Adipose tissue (tissue), 3 donors: ENCODE data around the gene METTL21A. TPM values are rescaled to one million over a fixed set of nuclear protein-coding genes. Genes with fewer than 3 reads are reported as not detected.
A peak's percentile ranks its signal among the peaks of the same experiment; 100 is the strongest.

Source experiments
- H3K27ac ChIP-seq: one replicate; pipeline ENCODE4 v1.5.1; 2013; ENCODE audit warnings: low read depth, low read length
- WGBS, 3 donors: extraction: QIAGEN DNeasy Blood & Tissue Kit; methylation state at CpG; one replicate each; pipeline ENCODE4 v1.1.7; 2013; 5-methylcytosine and 5-hydroxymethylcytosine counted together
- polyA plus RNA-seq, 3 donors: library from polyadenylated mRNA; stranded (reverse); fragments of 200-250 nt; gene quantifications; one replicate each; pipeline ENCODE4 v1.2.3, GENCODE V29; 2013
- donor health status: healthy with polysubstance abuse.
- donor health status: Bipolar disorder and iron deficiency.
- donor health status: healthy.

Gene METTL21A
- polyA plus RNA-seq, 3 donors, result 6.8 to 19.1 (median 10.9) TPM

- H3K27ac ChIP-seq, result no peak overlapping the region
- WGBS, 3 donors, result 62 to 80% (median 77%) methylated on average over 4 of the region's 4 CpGs
Measured at GRCh38 chr2:207630491-207630890, 5.3 kb upstream of the METTL21A start.

GRCh38 chr2:207629553-207629952 lies 4.4 kb upstream of the METTL21A start:
- WGBS, 3 donors, result 70 to 89% (median 80%) methylated on average over 1 of the region's 1 CpG
- H3K27ac ChIP-seq, result no peak overlapping the region

GRCh38 chr2:207624185-207625013 lies 795 bp downstream of the METTL21A start:
- 0 to 1% (median 1%) methylated on average over 46 to 47 of the region's 47 CpGs for WGBS, 3 donors
- peak overlapping the region; percentile 84 for H3K27ac ChIP-seq

GRCh38 chr2:207621501-207622039 lies 3.6 kb downstream of the METTL21A start:
- H3K27ac ChIP-seq, result no peak overlapping the region
- WGBS, 3 donors, result 84 to 87% (median 86%) methylated on average over 10 of the region's 10 CpGs

- no peak overlapping the region for H3K27ac ChIP-seq
- WGBS, 3 donors, result 36 to 43% (median 37%) methylated on average over 4 of the region's 4 CpGs
Measured at GRCh38 chr2:207619764-207620203, 5.4 kb downstream of the METTL21A start.

GRCh38 chr2:207617011-207617671 lies 8.1 kb downstream of the METTL21A start:
- WGBS, 3 donors, result 65 to 77% (median 70%) methylated on average over 6 of the region's 6 CpGs
- no peak overlapping the region for H3K27ac ChIP-seq

GRCh38 chr2:207616185-207616584 lies 9.0 kb downstream of the METTL21A start:
- no peak overlapping the region for H3K27ac ChIP-seq
- 88 to 92% (median 88%) methylated on average over 4 of the region's 4 CpGs for WGBS, 3 donors

GRCh38 chr2:207614824-207615223 lies 10.4 kb downstream of the METTL21A start:
- 86 to 96% (median 95%) methylated on average over 2 of the region's 2 CpGs for WGBS, 3 donors
- no peak overlapping the region for H3K27ac ChIP-seq

GRCh38 chr2:207612714-207613113 lies 12.5 kb downstream of the METTL21A start:
- H3K27ac ChIP-seq, result no peak overlapping the region
- WGBS, 3 donors, result 71 to 88% (median 87%) methylated on average over 4 of the region's 4 CpGs

- no peak overlapping the region for H3K27ac ChIP-seq
- 97 to 98% (median 97%) methylated on average over 5 of the region's 5 CpGs for WGBS, 3 donors
Measured at GRCh38 chr2:207606829-207607228, 18.4 kb downstream of the METTL21A start.

GRCh38 chr2:207606399-207606798 lies 18.8 kb downstream of the METTL21A start:
- WGBS, 3 donors, result 91 to 96% (median 96%) methylated on average over 7 of the region's 7 CpGs
- H3K27ac ChIP-seq, result no peak overlapping the region

GRCh38 chr2:207603486-207603885 lies 21.7 kb downstream of the METTL21A start:
- 69 to 75% (median 72%) methylated on average over 2 of the region's 2 CpGs for WGBS, 3 donors
- no peak overlapping the region for H3K27ac ChIP-seq

- H3K27ac ChIP-seq, result no peak overlapping the region
- 91 to 97% (median 96%) methylated on average over 1 of the region's 1 CpG for WGBS, 3 donors
Measured at GRCh38 chr2:207601774-207602173, 23.4 kb downstream of the METTL21A start.

GRCh38 chr2:207600231-207600630 lies 25.0 kb downstream of the METTL21A start:
- no peak overlapping the region for H3K27ac ChIP-seq

- H3K27ac ChIP-seq, result no peak overlapping the region
Measured at GRCh38 chr2:207599636-207600035, 25.6 kb downstream of the METTL21A start.

GRCh38 chr2:207594731-207595130 lies 30.5 kb downstream of the METTL21A start:
- WGBS, 3 donors, result 96 to 100% (median 97%) methylated on average over 4 of the region's 4 CpGs
- H3K27ac ChIP-seq, result no peak overlapping the region

- WGBS, 3 donors, result 58 to 85% (median 62%) methylated on average over 3 of the region's 3 CpGs
- H3K27ac ChIP-seq, result no peak overlapping the region
Measured at GRCh38 chr2:207594264-207594663, 30.9 kb downstream of the METTL21A start.

- H3K27ac ChIP-seq, result no peak overlapping the region
Measured at GRCh38 chr2:207593277-207593676, 31.9 kb downstream of the METTL21A start.

GRCh38 chr2:207589143-207589542 lies 36.1 kb downstream of the METTL21A start:
- no peak overlapping the region for H3K27ac ChIP-seq

GRCh38 chr2:207587305-207587704 lies 37.9 kb downstream of the METTL21A start:
- WGBS, 3 donors, result 97 to 100% (median 98%) methylated on average over 7 of the region's 7 CpGs
- H3K27ac ChIP-seq, result no peak overlapping the region
